Panc1 (cell line): ENCODE measurements around the gene CLDN9.

Experiments used
- POLR2AphosphoS5 ChIP-seq: IDR thresholded peaks from 2 replicates; pipeline ENCODE4 v1.6.1; 2012; ENCODE audit warnings: mild to moderate bottlenecking, low read depth, low read length, moderate library complexity
- TF ChIP-seq, protein P1 (sequence below): fragments of 450-650 bp; IDR thresholded peaks from 2 replicates; pipeline ENCODE4 v1.5.1; 2017; ENCODE audit warnings: mild to moderate bottlenecking

DNA sequence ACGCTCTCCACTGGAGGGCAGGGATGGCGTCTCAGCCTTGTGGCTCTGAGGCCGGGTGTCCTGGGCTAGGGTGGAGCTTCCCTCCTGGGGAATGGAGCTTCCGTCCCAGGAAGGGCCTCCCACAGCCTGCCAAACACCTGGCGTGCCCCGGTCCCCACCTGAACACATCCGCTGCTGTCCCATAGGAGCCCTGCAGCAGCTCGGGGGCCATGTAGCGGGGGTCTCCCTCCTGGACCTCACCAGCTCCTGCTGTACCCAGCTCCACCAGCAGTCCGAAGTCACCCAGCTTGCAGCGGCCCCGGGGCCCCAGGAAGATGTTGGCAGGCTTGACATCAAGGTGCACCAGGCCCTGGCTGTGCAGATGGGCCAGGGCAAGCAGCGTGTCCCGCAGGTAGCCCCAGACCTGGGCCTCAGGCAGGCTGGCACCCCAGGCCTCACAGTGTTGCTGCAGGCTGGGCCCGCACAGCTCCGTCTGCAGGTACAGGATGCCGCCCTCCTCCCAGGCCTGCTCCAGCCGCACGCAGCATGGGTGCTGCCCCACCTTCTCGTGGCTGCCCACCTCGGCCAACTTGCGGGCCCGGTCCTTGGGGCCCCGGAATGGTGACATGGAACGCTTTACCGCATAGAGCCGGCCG is 37.4 kb upstream of the CLDN9 start:
- TF ChIP-seq POLR2AphosphoS5: no peak
- TF ChIP-seq, protein P1, sequence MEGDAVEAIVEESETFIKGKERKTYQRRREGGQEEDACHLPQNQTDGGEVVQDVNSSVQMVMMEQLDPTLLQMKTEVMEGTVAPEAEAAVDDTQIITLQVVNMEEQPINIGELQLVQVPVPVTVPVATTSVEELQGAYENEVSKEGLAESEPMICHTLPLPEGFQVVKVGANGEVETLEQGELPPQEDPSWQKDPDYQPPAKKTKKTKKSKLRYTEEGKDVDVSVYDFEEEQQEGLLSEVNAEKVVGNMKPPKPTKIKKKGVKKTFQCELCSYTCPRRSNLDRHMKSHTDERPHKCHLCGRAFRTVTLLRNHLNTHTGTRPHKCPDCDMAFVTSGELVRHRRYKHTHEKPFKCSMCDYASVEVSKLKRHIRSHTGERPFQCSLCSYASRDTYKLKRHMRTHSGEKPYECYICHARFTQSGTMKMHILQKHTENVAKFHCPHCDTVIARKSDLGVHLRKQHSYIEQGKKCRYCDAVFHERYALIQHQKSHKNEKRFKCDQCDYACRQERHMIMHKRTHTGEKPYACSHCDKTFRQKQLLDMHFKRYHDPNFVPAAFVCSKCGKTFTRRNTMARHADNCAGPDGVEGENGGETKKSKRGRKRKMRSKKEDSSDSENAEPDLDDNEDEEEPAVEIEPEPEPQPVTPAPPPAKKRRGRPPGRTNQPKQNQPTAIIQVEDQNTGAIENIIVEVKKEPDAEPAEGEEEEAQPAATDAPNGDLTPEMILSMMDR: no peak
